SK-N-DZ (cell line): ENCODE data around the gene HVCN1.

Source experiments
- DNase-seq: peaks from one replicate; pipeline ENCODE4 v3.0.0-alpha.2; 2015; ENCODE audit warnings: low spot score

Gene HVCN1

DNA sequence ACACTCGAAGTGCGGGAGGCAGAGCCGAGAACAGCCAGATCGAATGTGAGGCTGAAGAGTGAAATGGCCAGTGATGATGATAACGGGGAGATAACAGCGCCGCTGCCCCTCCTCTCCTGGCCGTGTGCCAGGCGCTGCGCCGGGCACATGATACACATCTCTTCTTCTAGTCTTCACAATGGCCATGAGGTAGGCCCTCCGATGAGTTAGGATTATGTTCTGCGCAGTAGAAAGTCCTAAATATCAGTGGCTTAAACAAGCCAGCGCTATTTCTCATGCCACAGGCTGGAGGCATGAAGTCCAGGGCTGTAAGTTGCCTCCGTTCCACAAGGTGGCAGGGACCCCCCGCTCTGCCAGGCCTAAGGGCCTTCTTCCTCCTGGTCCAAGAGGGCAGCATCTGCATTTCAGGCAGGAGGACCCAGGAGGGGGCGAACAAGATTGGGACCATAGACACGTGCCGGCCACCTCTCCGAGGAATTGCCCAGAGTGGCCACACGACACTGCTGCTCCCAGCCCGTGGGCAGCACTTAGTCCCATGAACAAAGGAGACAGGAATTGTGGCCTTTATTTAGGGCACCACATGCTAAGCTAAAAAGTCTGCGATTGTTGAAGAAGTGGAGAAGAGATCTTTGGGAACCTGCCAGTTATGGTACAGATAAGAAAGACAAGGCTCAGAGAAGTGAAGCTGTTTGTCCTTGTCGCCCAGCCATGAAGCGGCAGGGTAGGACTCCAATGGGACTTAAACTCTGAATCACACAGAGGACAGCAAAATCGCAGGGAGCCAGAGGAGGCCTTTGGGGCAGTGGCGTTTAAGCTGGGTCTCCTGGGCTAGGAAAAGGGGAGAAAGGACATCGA lies 10.9 kb upstream of the HVCN1 start:
- peak; percentile 78 for DNase-seq

DNA sequence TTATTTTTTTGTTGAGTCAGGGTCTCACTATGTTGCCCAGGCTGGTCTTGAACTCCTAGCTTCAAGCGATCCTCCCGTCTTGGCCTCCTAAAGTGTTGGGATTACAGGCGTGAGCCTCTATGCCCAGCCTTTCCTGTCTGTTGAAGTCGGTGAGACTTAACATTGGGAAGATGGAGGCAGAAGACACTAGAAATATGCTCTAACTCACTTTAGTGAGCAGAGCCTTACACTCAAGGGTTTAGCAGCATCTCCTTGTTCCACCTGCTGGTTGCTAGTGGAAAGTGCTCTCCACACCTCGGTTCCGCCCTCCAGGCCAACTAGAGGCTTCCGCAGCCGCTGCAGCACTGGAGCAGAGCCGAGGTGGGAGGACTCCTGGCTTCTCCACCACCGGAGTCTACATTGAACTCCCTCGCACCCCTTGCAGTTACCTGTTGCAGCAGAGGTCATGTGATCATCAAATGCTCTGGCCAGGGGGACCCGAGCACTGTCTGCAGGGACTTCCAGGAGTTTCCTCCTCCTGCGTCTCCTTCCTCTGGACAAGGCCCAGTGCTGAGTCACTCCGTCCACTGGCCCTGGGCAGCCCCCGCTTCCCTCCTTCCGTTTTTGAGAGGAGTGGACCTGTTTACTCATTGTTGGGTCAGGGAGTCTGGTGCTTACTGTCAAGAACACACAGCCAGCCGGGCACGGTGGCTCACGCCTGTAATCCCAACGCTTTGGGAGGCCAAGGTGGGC lies 9.4 kb upstream of the HVCN1 start:
- peak; percentile 87 for DNase-seq

DNA sequence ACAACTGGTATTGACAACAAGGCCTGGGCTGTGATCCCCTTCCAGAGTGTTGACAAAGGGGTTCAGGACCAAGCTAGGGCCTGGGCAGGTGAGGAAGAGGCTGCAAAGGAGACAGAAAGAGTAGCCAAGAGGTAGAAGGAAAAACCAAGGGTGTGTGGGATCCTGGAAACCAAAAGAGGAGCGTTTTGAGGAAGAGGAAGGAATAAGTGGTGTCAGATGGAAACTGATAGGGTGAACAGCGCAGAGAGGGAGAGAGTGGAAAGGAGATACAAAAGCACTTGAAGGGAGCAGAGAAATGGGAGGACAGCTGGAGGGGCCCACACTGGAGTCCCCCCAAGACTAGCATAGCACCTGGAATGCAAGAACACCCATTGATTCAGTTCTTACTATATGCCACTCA lies 8.3 kb upstream of the HVCN1 start:
- DNase-seq = no peak

DNA sequence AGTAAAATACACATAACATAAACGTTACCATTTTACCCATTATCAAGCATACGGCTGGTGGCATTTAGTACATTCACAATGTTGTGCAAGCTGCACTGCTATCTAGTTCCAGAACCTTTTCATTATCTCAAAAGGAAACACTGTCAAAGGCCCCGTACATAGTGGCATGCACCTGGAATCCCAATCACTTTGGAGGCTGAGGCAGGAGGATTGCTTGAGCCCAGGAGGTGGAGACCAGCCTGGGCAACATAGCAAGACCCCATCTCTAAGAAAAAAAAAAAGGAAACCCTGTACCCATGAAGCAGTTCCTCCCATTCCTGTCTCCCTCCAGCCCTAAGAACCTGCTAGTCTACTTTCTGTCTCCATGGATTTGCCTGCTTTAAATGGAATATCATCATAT lies 7.4 kb upstream of the HVCN1 start:
- no peak for DNase-seq

DNA sequence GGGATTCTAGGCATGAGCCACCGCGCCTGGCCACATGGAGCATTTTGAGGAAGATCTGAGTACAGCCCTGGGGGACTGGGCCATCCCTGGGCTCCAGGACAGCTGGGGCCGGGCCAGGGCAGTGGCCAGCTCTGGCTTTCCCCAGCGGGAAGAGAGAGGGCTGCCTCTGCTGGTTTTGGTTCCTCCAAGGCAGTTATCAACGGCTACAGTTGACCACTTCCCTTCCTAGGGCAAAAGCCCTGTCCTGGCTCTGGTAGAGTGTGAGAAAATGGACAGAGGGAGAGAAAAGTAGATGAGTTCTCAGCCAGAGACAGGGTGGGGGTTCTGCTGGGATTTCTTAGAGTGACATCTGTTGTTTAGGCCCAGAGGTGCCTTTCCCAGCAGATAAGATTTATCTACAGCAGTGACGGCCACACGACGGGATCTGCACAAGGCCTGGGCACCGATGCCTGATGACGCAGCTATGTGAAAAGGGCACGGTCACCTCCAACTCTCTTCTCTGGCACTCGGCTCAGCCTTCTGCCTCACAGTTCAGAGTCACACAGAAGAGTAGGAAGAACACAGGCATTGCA lies 5.5 kb upstream of the HVCN1 start:
- DNase-seq = no peak

DNA sequence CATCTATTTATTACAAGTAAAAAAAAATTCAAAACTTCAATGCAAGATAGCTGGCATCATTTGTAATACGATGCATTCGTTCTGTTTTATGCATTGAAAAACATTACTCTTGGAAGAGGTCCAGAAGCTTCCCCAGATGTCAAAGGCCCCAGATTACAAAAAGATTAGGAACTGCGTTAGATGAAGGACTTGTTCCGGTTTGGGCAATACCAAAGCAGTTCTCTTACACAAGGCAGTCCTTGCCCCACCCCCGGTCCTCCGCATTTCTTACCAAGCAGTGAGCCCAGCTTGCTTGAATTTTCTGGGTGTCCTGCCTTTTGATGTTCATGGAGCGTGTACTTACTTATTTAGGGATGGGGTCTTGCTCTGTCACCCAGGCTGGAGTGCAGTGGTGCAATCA lies 4.8 kb upstream of the HVCN1 start:
- DNase-seq = no peak

DNA sequence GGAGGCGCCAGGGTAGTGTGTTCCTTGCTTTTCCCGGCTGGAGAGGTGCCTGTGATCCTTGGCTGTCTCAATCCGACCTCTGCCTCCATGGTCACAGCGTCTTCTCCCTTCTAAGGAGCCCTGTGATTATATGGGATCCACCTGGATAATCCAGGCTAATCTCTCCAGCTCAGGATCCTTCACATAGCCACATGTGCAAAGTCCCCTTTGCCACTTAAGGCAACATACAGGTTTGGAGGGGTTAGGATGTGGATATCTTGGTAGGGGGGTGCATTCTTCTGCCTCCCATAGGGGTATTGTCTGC lies 1.2 kb upstream of the HVCN1 start:
- DNase-seq = no peak

DNA sequence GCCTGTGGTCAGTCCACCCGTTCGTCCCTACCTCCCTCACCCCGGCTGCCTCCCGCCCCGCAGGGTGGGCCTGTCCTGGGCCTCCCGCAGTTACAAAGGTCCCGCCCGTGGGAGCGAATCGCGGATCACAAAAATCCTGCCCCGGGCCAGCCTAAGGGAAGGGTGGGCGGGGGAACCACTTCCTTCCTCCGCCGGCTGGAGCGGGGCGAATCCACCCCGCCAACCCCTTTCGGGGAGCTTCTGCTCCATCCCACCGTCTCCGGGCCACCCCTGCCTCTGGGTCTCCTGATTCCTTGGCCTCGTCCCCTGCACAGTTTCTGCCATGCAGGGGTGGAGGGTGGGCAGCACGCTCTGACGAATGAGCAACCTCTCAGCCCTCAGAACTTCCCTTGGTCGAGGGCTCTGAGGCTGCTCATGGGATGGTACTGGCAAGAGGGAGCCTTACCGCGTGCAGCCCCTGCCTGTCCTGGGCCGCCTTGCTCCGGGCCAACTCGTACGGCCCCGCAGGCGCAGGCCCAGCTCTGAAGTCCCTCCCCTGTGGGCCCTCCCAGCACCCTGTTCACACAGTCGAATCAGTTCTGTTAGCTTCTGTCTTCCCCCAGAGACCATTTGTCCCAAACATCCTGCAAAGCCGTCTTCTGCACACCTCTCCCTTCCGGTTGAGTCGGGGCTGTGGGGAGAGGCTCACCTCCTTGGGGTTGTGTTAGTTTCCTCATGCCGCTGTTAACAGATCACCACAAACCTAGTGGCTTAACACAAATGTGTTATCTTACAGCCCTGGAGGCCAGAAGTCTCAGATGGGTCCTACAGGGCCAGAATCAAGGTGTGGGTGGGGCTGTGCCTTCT lies 589 bp upstream of the HVCN1 start:
- no peak for DNase-seq

DNA sequence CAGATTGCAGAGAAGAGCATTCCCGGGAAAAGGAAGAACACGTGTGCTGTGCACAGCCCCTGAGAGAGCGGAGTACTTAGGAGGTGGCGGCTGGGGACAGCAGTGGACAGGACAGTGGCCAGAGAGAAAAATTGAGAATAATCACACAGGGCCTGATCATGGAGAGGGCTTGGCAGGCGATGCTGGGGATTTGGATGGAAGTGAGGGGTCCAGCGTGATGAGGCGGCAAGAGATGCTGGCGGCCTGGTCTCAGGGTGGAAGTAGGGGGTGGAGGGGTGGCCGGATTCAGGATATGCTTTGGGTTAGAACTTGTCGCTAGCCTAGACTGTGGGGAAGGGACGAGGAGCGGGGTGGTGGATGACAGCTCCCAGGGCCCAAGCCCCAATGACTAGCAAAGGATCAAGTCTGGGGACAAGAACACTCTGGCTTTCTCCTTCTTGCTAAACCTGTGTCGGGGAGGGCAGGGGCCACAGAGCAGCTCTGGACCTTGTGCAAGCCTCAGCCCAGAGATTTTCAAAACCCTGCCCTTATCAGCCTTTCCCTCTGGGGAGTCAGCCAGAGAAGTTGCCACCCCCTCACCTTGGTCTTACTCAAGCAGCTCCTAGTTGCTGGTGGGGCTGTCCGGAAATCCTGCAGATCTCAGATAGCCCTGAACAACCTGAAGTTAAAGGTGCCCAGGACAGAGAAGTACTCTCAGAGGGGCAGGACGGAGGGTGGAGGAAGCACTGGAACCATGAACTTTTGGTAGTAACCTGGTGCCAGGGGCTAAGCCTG lies 1.3 kb downstream of the HVCN1 start:
- DNase-seq = no peak

DNA sequence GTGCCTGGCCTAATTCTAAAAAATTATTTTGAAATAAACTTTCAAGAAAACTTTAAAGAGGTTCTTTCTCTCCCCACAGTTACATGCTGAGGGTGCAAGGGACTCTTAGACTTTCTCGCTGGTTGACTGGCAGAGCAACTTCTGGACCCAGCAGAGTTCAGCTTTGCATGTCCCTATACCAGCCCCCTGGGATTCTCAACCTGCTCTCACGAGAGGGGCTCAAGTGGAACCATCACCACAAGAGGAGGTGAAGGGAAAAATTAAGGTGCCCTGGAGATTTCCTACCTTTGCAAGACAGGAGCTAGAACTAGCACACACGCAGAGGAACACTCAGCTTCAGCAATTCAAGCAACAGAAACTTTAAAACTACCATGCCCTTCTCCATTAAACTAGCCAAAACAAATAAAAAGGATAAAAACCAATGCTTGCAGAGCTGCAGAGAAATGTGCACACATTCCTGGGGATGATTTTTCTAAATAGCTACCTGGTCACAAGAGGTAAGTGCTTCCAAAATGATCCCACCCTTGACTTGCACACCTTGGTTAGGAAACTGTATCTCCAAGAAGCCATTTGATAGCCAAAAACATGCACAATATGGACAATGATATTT lies 2.5 kb downstream of the HVCN1 start:
- no peak for DNase-seq

DNA sequence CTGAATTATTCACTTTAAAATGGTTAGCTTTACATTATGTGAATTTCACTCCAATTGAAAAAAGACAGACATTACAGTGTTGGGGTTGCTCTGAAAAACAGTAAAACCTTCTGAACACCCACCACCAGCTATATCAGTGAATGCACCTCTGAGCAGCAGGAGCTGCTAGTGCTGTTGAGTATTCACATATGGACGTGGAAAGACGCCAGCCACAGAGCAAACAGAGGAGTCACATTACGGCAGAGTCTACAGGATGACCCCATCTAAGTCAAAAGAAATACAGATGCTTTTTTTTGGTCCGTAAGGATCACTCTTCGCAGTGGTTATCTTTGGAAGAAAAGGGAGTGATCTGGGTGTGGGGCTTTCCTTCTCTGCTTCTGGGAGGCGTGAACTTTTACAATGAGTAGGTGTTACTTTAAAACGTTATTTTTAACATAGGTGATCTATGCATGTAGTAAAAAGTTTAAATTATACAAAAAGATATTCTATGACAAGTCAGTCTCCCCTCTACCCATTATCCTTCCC lies 4.5 kb downstream of the HVCN1 start:
- no peak for DNase-seq

DNA sequence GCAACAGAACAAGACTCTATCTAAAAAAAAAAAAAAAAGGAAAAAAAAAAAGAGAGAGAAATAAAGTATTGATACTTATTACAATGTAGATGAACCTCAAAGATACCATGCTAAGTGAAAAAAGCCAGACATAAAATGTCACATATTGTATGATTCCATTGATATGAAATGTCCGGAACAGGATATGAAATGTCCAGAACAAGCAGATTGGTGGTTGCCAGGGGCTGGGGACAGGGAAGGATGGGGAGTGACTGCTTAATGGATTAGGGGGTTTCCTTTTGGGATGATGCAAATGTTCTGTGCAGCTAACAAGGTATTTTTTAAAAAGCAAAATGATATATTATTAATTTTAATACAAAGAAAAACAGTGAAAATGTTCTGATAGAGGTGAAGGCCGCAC lies 5.0 kb downstream of the HVCN1 start:
- DNase-seq = no peak

DNA sequence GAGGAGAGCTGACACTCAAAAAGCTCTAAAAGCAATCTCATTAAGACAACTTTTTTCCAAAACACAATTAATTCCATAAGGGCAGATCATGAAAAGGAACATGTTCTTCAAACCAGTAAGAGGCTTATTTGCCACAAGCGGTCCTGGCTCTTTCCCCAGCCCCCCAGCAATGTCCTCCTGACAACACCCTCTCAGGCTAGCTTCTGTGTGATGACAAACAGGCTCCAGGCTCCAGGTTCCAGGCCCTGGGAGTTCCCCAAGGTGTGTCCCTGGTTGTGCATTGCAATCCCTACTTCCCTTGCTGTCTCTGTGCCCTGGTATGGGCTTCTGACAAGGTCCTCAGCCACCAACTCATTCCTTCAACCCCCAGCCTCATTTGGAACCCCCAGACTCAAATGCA lies 8.9 kb downstream of the HVCN1 start:
- DNase-seq = no peak

DNA sequence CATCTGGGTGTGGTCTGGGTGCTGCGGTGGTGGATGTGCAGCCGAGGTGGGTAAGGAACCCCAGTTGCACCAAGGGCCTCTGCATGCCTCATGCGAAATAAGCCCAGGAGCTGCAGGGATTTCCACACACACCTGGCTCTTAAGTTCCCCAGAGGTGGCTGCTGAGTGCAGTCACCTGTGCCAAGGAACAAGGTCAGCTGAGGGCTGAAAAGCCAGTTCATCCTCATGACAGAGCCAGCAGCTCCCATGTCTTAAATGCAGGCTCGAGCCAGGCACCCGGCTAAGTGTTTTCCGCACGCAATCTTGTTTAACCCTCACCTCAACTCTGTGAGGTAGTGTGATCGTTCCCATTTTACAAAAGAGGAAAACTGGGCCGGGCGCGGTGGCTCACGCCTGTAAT lies 9.7 kb downstream of the HVCN1 start:
- DNase-seq = no peak

DNA sequence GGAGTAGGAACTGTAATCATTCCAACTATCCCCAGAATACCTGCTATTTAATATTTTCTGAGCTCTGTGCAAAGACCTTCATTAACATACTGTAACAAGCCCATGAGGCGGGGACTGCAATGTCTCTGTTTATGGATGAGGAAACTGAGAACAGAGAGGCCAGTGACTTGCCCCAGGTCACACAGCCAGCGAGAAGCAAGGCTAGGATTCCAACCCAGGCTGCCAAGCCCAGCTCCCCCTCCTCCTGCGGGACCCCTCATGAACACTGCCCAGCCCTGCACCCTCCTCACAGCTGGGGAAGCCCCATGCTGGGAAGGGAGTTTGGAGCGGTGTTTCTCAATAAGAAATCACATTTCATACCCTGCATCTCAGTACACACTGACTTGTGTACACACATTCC lies 10.9 kb downstream of the HVCN1 start:
- no peak for DNase-seq

DNA sequence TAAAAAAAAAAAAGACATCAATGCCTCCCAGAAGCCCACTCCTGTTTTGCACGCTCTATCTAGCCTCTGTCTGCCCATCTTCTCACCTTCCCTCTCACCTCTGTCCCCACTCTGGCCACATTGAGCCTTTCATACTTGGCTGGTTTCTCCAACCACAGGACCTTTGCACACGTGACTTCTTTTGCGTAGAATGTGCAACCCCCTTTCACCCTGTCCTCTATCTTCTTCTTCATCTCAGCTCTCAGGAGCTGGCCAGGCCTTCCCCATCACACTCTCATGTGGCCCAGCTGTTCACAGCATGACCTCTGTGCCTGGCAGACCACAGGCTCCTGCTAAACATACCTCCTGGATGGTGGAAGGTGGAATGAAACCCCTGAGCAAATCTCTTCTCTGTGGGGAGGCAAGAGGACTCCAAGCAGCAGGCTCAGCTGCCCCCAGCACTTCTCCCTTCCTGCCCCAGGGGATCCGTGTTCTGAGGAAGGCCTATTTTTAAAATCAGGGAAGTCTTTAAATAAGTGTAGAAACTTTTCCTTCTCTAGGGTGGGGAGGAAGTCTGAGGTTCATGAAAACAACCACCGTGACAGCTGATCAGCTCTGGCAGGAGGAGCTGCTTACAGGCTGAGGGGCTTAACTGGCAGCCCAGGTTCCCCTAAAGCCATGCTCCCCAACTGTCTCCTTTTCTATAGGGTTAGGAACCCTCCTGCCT lies 11.6 kb downstream of the HVCN1 start:
- DNase-seq = no peak

DNA sequence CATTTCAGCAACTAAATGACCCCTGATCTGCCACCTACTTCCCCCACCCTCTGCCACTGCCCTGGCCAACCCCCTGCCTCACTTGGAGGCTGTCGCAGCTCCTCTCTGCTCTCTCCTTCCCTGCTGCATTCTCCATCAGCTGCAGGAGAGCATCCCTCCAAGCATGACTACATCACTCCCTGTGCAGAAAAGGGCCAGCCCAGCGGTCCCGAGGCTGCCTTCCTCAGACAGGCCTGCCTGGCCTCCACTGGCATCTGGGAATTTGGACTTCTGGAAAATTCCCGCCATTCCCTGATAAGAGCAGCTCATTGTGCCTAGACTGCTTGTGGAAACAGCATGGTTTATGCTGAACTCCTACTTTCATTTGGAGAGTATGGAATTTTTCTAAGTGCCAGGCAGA lies 12.7 kb downstream of the HVCN1 start:
- DNase-seq = no peak

DNA sequence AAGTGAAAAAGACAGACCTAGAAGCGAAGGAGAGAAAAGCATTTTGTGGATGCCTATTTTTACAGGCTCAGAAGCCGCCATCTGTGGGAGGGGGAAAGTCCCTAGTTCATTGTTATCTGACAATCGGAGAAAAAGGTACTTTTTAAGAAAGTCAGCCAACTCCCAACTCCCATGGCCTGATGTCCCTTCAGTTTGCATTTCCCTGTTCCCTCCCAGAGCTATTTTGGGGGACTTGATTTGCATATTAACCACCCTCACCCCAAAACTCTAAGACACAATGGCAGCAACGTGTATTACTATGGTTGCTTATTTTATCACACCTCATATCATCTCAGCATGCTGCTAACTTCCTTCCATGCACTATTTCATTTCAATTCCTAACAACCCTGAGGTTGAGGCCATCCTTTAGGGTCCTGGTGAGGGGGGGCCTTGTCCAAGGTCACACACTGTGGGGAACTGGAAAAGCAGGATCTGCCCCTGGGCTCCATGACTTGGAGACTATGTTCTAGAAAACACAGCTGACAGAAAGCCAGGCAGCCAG lies 18.7 kb downstream of the HVCN1 start:
- no peak for DNase-seq

DNA sequence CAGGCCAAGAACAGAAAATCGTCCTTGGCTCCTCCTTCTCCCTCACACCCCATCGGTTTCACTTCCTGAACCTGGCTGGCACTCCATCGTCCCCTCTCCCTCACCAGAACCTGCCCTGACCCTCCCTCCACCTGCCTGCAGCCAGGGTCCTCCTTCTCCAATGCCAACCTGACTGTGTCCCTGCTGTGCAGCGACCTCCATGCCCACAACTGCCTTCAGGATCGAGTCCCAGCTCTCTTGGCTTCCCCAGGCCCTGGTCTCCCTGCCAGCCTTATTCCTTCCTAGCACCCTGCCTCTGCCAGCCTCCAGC lies 19.8 kb downstream of the HVCN1 start:
- no peak for DNase-seq
